Measurements from ENCODE around the gene LRRC59.

DNA sequence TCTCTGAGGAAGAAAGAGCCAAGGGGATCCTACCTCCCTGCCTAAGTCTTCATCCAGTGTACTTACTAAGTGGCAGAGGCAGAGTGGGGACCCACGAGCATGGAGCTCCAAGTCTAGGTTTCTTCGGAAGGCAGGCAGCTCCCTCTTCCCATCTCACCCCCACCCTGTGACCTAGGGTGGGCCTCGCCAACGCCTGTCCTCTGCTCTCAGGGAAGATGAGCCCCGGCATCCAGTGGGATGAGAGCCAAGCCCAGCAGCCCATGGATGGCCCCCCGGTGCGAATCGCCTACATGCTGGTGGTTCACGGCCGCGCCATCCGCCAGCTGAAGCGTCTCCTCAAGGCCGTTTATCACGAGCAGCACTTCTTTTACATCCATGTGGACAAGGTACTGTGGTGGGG is 43.1 kb downstream of the LRRC59 start:
- TF ChIP-seq POLR2A (IDR thresholded peaks at IDR 0.05; ENCODE audit: low read depth, low read length) (no peak), TAF1 (IDR thresholded peaks at IDR 0.05; ENCODE audit: borderline replicate concordance, low read depth, low read length) (no peak)
